IPS-15b (cell line): ENCODE data around the gene ADAM23.

ENCODE experiments used
- H3K27me3 ChIP-seq: one replicate; pipeline ENCODE4 v1.6.1; 2013; ENCODE audit warnings: low read length; ENCODE audit not compliant: control insufficient read depth, insufficient read depth
- H3K36me3 ChIP-seq: one replicate; pipeline ENCODE4 v1.6.1; 2013; ENCODE audit warnings: low read length; ENCODE audit not compliant: control insufficient read depth, insufficient read depth
- H3K4me1 ChIP-seq: one replicate; pipeline ENCODE4 v1.6.1; 2013; ENCODE audit warnings: mild to moderate bottlenecking, low read length; ENCODE audit not compliant: control insufficient read depth, insufficient read depth
- H3K4me3 ChIP-seq: one replicate; pipeline ENCODE4 v1.5.1; 2013; ENCODE audit warnings: low read depth, low read length
- H3K9ac ChIP-seq: one replicate; pipeline ENCODE4 v1.6.1; 2013; ENCODE audit warnings: low read depth, mild to moderate bottlenecking, low read length
- H3K9me3 ChIP-seq: one replicate; pipeline ENCODE4 v1.6.1; 2013; ENCODE audit warnings: mild to moderate bottlenecking, low read length; ENCODE audit not compliant: control insufficient read depth, insufficient read depth

ADAM23 gene

DNA sequence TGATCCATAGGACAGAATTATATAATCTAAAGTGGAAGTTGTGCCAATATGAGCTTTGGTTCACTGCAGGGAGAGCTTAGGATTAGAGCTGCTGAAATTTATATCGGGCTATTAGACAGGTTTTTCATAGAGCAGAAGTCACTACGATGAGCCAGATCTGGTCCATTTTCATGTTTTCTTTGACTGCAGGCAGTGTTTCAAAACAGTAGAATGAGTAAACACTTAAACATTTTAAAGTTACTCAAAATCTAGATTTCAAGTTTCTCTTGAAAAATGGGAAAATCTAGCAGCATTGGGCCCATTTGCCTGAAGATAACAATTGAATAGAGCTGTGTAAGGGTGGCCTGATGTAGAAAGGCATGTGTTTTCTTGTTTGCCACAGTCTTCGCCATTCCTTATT lies 14.5 kb upstream of the ADAM23 start:
- Histone ChIP-seq H3K9me3 (no peaks in the 10 kb centered on the region), H3K27me3 (no peaks in the 10 kb centered on the region), H3K4me3 (no peak overlapping the region), H3K4me1 (no peaks in the 10 kb centered on the region), H3K9ac (no peak overlapping the region), H3K36me3 (no peaks in the 10 kb centered on the region)

DNA sequence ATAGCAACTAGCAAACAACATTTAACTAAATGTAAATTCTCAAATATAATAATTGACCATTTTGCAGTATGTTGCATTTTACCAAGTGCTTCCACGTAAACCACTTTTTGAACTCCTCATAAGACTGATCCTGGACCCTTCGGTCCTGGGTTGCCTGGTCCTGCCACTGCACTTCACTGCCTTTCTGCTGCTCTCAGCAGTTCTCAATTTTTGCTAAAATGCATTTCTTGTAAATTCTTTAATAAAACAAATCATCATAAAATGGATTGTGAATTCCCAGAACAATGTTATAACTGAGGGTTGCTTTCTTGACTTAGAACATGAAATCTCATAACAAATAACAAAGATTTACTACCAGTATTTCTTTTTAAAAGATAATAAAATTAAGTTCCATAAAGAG lies 12.9 kb upstream of the ADAM23 start:
- no peaks in the 10 kb centered on the region for H3K27me3 ChIP-seq
- no peaks in the 10 kb centered on the region for H3K4me1 ChIP-seq
- H3K9ac ChIP-seq, result no peak overlapping the region
- no peak overlapping the region for H3K4me3 ChIP-seq
- H3K36me3 ChIP-seq, result no peaks in the 10 kb centered on the region
- H3K9me3 ChIP-seq, result no peaks in the 10 kb centered on the region

DNA sequence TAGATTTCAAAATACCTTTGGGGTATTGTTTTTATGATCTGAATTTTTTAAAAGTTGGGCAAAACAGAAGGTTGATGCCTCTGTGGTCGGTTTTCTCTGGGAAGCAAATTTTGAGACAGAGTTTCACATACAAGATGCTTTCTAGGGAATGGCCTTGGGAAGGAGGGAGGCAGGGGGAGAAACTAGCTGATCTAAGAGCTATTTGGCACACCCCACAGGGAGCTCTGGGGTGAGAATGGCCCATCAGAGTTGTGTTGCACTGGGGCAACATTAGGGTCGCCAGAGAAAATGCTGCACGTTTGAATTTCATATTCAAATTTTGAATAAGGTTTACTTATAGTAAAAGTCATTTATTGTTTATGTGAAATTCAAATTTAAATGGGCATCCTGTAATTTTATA lies 11.9 kb upstream of the ADAM23 start:
- Histone ChIP-seq H3K9me3 (no peaks in the 10 kb centered on the region), H3K4me1 (no peaks in the 10 kb centered on the region), H3K27me3 (no peaks in the 10 kb centered on the region), H3K9ac (no peak overlapping the region), H3K36me3 (no peaks in the 10 kb centered on the region), H3K4me3 (no peak overlapping the region)

DNA sequence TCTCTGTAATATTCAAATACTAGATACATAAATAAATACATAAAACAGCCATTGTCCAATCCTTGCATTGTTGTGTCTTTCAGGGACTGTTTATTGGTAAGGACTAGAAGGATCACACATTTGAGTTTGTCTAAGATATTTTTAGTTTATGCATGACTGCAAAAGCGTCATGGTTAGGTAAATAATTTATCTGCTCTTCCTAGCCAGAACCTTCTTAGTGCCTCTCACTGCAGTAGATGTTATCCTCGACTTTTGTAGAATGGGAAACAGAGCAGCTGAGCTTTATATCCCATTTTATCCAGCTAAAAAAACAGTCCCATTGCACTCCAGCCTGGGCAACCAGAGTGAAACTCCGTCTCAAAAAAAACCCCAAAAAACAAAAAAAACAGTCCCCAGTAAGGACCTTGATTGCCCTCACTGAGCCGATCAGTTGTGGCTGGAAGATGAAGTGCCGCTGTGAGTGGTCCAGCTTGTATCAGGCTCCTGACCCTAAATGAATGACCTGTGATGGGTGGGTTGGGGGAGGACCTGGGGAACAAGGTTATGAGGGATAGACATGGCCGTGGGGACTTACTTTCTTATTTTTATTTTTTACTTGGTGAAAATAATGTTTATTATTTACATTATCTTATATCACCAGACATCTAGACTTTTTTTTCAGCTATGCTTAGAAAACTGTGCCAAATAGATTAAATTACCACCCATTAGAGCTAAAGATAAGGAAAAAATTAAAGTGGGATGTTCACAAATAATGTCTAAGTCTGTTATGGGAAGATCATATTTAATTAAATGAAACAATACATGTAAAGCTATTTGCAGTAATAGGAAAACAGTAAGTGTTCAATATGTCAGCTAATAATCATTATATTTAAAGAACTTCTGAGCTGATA lies 10.9 kb upstream of the ADAM23 start:
- no peaks in the 10 kb centered on the region for H3K4me1 ChIP-seq
- no peaks in the 10 kb centered on the region for H3K27me3 ChIP-seq
- H3K9ac ChIP-seq, result no peak overlapping the region

DNA sequence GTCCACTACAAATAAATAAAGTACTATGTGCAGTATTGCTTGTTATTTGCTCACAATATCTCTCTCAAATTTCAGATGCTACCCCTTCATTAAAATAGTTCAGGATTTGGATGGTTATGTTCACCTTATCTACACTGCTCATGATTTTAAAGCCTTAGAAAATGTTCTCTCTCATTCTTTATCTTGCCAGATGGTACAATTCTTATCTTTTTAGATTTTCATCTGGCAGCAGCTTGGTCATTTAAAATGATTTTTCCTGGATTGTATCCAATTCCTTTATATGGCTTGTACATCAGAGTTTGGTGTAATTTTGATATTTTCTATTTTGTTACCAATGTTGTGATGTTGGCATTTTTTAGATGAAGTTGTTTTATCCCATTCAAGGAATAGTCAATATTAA lies 10.1 kb upstream of the ADAM23 start:
- Histone ChIP-seq H3K9me3 (no peaks in the 10 kb centered on the region), H3K9ac (no peak overlapping the region), H3K27me3 (no peaks in the 10 kb centered on the region), H3K36me3 (no peaks in the 10 kb centered on the region), H3K4me1 (no peaks in the 10 kb centered on the region), H3K4me3 (no peak overlapping the region)

More for the DNA sequence above, 10.9 kb upstream of the ADAM23 start:
- Histone ChIP-seq H3K4me3 (no peak overlapping the region), H3K9me3 (no peaks in the 10 kb centered on the region), H3K36me3 (no peaks in the 10 kb centered on the region)

DNA sequence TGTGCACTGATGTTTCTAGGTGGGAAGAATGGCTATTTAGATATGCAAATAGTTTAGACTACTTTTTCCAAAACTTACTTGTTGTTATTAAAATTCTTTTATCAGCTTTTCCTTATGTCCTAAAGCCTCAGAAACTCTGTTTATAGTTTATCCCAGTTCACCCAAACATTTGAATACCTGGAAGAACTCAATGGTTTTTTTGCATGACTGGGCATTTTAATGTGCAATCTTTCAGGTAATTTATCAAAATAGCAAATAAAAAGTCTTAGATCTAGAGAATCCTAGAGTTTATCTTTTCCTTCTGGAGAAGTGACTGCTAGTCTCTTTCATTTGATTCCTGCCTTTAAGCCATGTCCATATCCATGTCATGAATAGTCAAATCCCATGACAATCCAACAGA lies 9.6 kb upstream of the ADAM23 start:
- Histone ChIP-seq H3K36me3 (no peaks in the 10 kb centered on the region), H3K4me3 (no peak overlapping the region), H3K9me3 (no peaks in the 10 kb centered on the region), H3K27me3 (no peaks in the 10 kb centered on the region), H3K4me1 (peaks cover 2% of the 10 kb centered on the region), H3K9ac (no peak overlapping the region)

DNA sequence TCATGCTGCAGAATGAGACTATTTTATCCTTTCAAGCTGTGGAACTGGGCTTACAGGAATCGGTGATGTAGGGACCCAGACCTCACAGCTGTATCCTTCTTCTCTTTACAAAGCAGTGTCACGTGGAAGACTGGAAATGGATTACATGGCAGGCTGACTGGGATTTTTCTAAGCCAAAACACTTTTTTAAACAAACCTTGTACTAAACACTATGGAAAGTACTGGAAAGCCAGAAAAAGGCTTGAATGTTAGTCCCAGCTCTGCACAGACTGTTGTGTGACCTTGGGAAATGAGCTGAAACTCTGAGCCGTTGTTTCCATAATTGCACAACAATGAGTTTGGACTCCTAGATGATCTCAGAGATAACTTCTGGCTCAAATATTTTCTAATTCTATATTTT lies 7.6 kb upstream of the ADAM23 start:
- Histone ChIP-seq H3K9ac (no peak overlapping the region), H3K4me1 (peaks cover 2% of the 10 kb centered on the region), H3K27me3 (peaks cover 3% of the 10 kb centered on the region), H3K4me3 (no peak overlapping the region), H3K36me3 (no peaks in the 10 kb centered on the region), H3K9me3 (no peaks in the 10 kb centered on the region)

DNA sequence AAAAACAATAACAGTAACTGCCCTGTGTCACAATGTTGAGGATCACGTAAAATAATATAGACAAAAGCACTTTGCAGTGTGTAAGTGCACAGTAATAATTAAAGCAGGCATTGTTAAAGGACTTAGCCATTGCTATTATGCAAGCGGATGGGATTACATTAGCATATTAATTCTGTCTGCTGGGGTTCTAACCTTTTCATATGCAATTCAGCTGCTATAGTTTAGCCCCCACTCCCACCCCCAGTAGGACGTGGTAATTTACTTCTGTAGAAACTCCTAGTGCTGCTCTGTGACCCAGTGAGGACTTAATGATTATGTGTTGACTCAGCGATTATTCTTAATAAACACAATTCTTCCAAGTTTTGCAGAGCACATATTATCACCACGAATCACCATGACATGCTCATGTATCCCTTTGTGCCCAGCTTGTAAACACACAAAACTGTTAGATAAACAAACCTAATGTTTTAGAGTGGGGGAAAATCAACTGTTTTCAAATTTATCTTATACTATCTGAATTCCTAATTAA lies 5.1 kb upstream of the ADAM23 start:
- H3K9me3 ChIP-seq, result no peaks in the 10 kb centered on the region
- peaks cover 17% of the 10 kb centered on the region for H3K27me3 ChIP-seq
- no peaks in the 10 kb centered on the region for H3K36me3 ChIP-seq
- no peak overlapping the region for H3K4me3 ChIP-seq
- peaks cover 7% of the 10 kb centered on the region for H3K4me1 ChIP-seq
- H3K9ac ChIP-seq, result no peak overlapping the region

DNA sequence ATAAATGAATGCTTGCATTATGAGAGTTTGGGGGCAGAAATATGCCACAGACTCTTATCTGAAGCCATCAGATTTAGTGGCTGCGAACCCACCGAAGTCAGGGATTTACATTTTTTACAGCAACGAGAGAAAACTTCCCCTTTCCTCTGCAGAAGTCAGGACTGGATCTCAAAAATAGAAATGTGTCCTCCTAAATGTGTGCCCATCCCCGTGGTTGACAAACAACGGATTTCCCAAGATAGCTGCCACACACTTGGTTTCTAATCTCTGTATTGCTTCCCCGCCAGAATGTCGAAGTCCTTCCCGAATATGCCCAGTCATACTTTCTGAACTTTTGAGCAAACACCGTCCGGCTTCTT lies 879 bp upstream of the ADAM23 start:
- H3K27me3 ChIP-seq, result peaks cover 35% of the 10 kb centered on the region
- peaks cover 7% of the 10 kb centered on the region for H3K4me1 ChIP-seq
- H3K9ac ChIP-seq, result no peak overlapping the region
- no peaks in the 10 kb centered on the region for H3K36me3 ChIP-seq
- H3K9me3 ChIP-seq, result no peaks in the 10 kb centered on the region
- H3K4me3 ChIP-seq, result peak overlapping the region; percentile 66

DNA sequence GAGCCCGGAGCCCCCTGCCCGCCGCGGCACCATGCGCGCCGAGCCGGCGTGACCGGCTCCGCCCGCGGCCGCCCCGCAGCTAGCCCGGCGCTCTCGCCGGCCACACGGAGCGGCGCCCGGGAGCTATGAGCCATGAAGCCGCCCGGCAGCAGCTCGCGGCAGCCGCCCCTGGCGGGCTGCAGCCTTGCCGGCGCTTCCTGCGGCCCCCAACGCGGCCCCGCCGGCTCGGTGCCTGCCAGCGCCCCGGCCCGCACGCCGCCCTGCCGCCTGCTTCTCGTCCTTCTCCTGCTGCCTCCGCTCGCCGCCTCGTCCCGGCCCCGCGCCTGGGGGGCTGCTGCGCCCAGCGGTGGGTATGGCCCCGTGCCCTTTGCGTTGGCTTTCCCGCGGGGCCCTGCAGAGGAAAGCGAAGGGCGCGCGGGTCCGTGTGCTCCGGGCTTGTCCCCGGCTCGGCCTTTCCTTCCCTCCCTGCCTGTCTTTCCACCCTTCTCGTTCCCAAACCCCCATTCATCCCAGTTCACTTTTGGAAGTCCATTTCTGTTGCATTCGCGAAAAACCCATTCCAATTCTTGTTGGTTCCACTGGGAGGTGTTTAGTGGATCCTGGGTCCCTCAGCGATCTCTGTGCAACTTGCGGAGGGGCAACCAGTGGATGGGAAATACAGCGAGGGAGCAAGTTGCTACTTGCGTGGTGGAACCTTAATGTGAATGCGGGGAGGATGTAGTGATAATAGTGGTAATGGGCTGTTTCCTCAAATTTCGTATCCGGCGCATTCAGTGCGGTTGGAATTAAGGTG lies 599 bp downstream of the ADAM23 start:
- Histone ChIP-seq H3K27me3 (peaks cover 35% of the 10 kb centered on the region), H3K36me3 (no peaks in the 10 kb centered on the region), H3K9me3 (no peaks in the 10 kb centered on the region), H3K4me3 (peak overlapping the region; percentile 82), H3K9ac (peak overlapping the region; percentile 39), H3K4me1 (peaks cover 8% of the 10 kb centered on the region)

DNA sequence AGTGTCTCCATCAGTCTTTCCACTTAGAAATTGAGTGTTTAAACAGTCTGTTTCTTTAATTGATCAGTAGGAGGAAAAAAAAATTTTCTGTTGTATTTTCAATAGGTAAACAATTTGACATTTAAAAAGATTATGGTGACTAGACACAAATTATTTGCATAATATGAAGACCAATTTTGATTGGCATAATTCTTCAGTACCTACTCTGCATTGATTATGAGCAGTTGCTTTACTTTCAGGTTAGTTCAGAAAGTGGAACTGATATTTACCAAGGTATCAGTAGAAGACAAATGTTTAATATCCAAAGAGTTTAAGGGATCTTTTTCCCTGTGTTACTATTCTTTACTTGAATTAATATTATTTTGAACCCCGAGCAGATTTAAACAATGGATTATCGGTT lies 2.6 kb downstream of the ADAM23 start:
- Histone ChIP-seq H3K4me3 (no peak overlapping the region), H3K27me3 (peaks cover 32% of the 10 kb centered on the region)

DNA sequence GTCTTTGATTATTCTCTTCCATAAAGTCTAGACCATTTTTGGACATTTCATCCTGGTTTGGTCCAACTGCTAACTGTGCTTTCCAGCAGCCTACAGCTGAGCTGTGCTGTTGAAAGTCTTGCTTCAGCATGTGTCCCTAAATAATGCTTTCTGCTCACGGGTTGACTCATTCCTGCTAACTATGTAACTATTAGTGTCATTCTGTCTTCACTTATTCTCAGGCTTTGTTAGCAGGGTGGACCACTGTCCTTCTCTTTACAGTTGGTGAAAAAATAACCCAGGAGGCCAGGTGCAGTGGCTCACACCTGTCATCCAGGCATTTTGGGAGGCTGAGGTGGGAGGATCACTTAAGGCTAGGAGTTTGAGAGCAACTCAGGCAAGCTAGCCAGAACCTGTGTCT lies 8.9 kb downstream of the ADAM23 start:
- no peak overlapping the region for H3K9ac ChIP-seq
- H3K4me1 ChIP-seq, result peaks cover 4% of the 10 kb centered on the region
- H3K36me3 ChIP-seq, result no peaks in the 10 kb centered on the region
- no peaks in the 10 kb centered on the region for H3K9me3 ChIP-seq
- no peak overlapping the region for H3K4me3 ChIP-seq
- H3K27me3 ChIP-seq, result no peaks in the 10 kb centered on the region

More for the DNA sequence above, 2.6 kb downstream of the ADAM23 start:
- no peaks in the 10 kb centered on the region for H3K36me3 ChIP-seq
- no peaks in the 10 kb centered on the region for H3K9me3 ChIP-seq
- no peak overlapping the region for H3K9ac ChIP-seq
- peaks cover 8% of the 10 kb centered on the region for H3K4me1 ChIP-seq
